K562 (cell line): ENCODE measurements around the gene HIVEP2. TPM values are rescaled to one million over a fixed set of nuclear protein-coding genes. Genes with fewer than 3 reads are reported as not detected.

Experiments
- ATAC-seq: fragments of 200-7000 bp; cut with Tn5 transposase; 3 replicates; pipeline ENCODE4 v1.9.1; 2020; ENCODE audit warnings: moderate library complexity
- BruUV-seq: library from RNA; stranded (reverse); fragments of 400-500 nt; replicated peaks from 2 replicates; lab custom pipeline; 2021; lab: Mats Ljungman, UMichigan
- CTCF ChIA-PET: fragments of 300-600 bp; formaldehyde crosslinking; extraction: SDS; loops from one replicate; lab custom pipeline; 2021; ENCODE audit warnings: low intra/inter-chr PET ratio; lab: Yijun Ruan, JAX
- POLR2A ChIA-PET: fragments of 300-600, 350-650 bp; sonication (Branson Sonifier 250); formaldehyde crosslinking; extraction: SDS; loops from one replicate; lab custom pipeline; 2021; ENCODE audit warnings: antibody characterized with exemption, inconsistent platforms; lab: Yijun Ruan, JAX
- DNase-seq, 4 experiments: peaks; one replicate each; pipeline versions ENCODE4 v3.0.0 to v3.0.0-alpha.2; 2011 to 2018; ENCODE audit warnings: low spot score in 3 of 4, mixed read lengths in 3 of 4; ENCODE audit errors: extremely low read depth in 1 of 4
- FAIRE-seq: peaks from 2 replicates; lab custom pipeline; 2011; peaks lifted over from hg19 to GRCh38; lab: Jason Lieb, UNC
- H2AFZ ChIP-seq: 2 replicates; pipeline ENCODE4 v1.6.0; 2011; ENCODE audit warnings: low read depth, low read length, control low read depth, inconsistent platforms
- H3K27ac ChIP-seq: fragments of 200-600 bp; 3 replicates; pipeline ENCODE4 v1.8.0; 2011; ENCODE audit warnings: low read depth, mild to moderate bottlenecking, control low read depth, inconsistent platforms, low read length, moderate library complexity, mixed read lengths; ENCODE audit errors: extremely low read depth
- H3K27me3 ChIP-seq, 2 experiments: fragments of 300-600 bp in 1 of 2; 2 replicates in 1 of 2; 3 replicates in 1 of 2; pipeline versions ENCODE4 v1.6.0 to v1.8.0; 2011; ENCODE audit warnings: inconsistent platforms in 2 of 2, low read length in 2 of 2, mild to moderate bottlenecking in 1 of 2, mixed read lengths in 1 of 2, moderate library complexity in 1 of 2; ENCODE audit not compliant: control insufficient read depth in 2 of 2, insufficient read depth in 2 of 2
- H3K36me3 ChIP-seq: fragments of 300-600 bp; 3 replicates; pipeline ENCODE4 v1.8.0; 2011; ENCODE audit warnings: mild to moderate bottlenecking, low read length, inconsistent platforms; ENCODE audit not compliant: control insufficient read depth, insufficient read depth
- H3K4me1 ChIP-seq, 2 experiments: fragments of 200-600 bp in 1 of 2; replicated peaks in 1 of 2; 2 replicates in 1 of 2; 3 replicates in 1 of 2; pipeline versions ENCODE4 v1.5.1 to v1.8.0; 2011; ENCODE audit warnings: inconsistent platforms in 2 of 2, low read length in 2 of 2, mild to moderate bottlenecking in 1 of 2, mixed read lengths in 1 of 2, moderate library complexity in 1 of 2; ENCODE audit not compliant: control insufficient read depth in 2 of 2, insufficient read depth in 2 of 2
- H3K4me2 ChIP-seq: 2 replicates; pipeline ENCODE4 v1.6.1; 2011; ENCODE audit warnings: low read length, control low read depth, inconsistent platforms, mixed read lengths; ENCODE audit not compliant: insufficient read depth
- H3K4me3 ChIP-seq: fragments of 200-600 bp; sonication (generic), shearing (Covaris generic); 2 replicates; pipeline ENCODE4 v1.5.1; 2016; ENCODE audit warnings: control low read depth, inconsistent platforms
- H3K79me2 ChIP-seq: fragments of 200-600 bp; 3 replicates; pipeline ENCODE4 v1.8.0; 2011; ENCODE audit warnings: low read length, inconsistent platforms; ENCODE audit not compliant: control insufficient read depth, insufficient read depth
- H3K9ac ChIP-seq, 2 experiments: 2 replicates each; pipeline versions ENCODE4 v1.6.0 to v1.6.1; 2011; ENCODE audit warnings: low read depth in 2 of 2, low read length in 2 of 2, control low read depth in 1 of 2, inconsistent platforms in 1 of 2, mild to moderate bottlenecking in 1 of 2, mixed read lengths in 1 of 2; ENCODE audit not compliant: insufficient read depth in 1 of 2
- H3K9me1 ChIP-seq: one replicate; pipeline ENCODE4 v1.6.0; 2011; ENCODE audit warnings: inconsistent platforms, mild to moderate bottlenecking, low read length, moderate library complexity; ENCODE audit not compliant: control insufficient read depth, insufficient read depth
- H3K9me3 ChIP-seq: replicated peaks from 2 replicates; pipeline ENCODE4 v1.5.1; 2011; ENCODE audit warnings: low read depth, low read length, inconsistent platforms; ENCODE audit not compliant: control insufficient read depth, insufficient read depth
- H4K20me1 ChIP-seq: replicated peaks from 2 replicates; pipeline ENCODE4 v1.6.1; 2011; ENCODE audit warnings: low read length, inconsistent platforms, mixed read lengths; ENCODE audit not compliant: control insufficient read depth, insufficient read depth
- CBFA2T2 ChIP-seq: fragments of 450-650 bp; conservative IDR thresholded peaks from 2 replicates; pipeline ENCODE4 v1.6.1; 2017; ENCODE audit warnings: mild to moderate bottlenecking
- CEBPG ChIP-seq, 3 experiments: fragments of 200-800 bp in 1 of 3; sonication (Bioruptor generic) in 1 of 3; sonication (generic) in 1 of 3; formaldehyde crosslinking in 1 of 3; IDR thresholded peaks in 2 of 3; conservative IDR thresholded peaks in 1 of 3; 2 replicates each; pipeline versions ENCODE4 v1.6.1 to v1.8.0; 2016 to 2022; ENCODE audit warnings: missing compliant biosample characterization in 2 of 3, missing genetic modification characterization in 2 of 3, mild to moderate bottlenecking in 1 of 3, missing genetic modification reagents in 1 of 3
- ID3 ChIP-seq, 2 experiments: fragments of 250-450 bp in 1 of 2; fragments of 450-650 bp in 1 of 2; sonication (Bioruptor Pico) in 1 of 2; IDR thresholded peaks; 2 replicates each; pipeline versions ENCODE4 v1.6.1 to v1.8.0; 2016 to 2021; ENCODE audit warnings: mild to moderate bottlenecking in 2 of 2, moderate library complexity in 2 of 2, missing compliant biosample characterization in 1 of 2, missing genetic modification characterization in 1 of 2
- KLF16 ChIP-seq: IDR thresholded peaks from 2 replicates; pipeline ENCODE4 v1.6.1; 2016; ENCODE audit warnings: antibody characterized with exemption
- NFIC ChIP-seq: fragments of 450-650 bp; IDR thresholded peaks from 2 replicates; pipeline ENCODE4 v1.6.1; 2017; ENCODE audit warnings: mild to moderate bottlenecking, inconsistent platforms
- NRF1 ChIP-seq, 2 experiments: fragments of 450-650 bp; IDR thresholded peaks in 1 of 2; conservative IDR thresholded peaks in 1 of 2; 2 replicates each; pipeline ENCODE4 v1.6.1; 2014; ENCODE audit warnings: mild to moderate bottlenecking in 2 of 2
- SPI1 ChIP-seq: IDR thresholded peaks from 2 replicates; pipeline ENCODE4 v1.6.1; 2011; ENCODE audit warnings: low read depth, low read length, control low read depth, borderline replicate concordance
- TAL1 ChIP-seq: fragments of 450-650 bp; IDR thresholded peaks from 2 replicates; pipeline ENCODE4 v1.6.1; 2016; ENCODE audit warnings: mild to moderate bottlenecking
- TRIM25 ChIP-seq: fragments of 450-650 bp; IDR thresholded peaks from 2 replicates; pipeline ENCODE4 v1.7.0; 2016; ENCODE audit warnings: borderline replicate concordance
- ZNF282 ChIP-seq: sonication (generic); formaldehyde crosslinking; IDR thresholded peaks from 2 replicates; pipeline ENCODE4 v1.8.1; 2023; ENCODE audit warnings: missing genetic modification reagents
- ZNF384 ChIP-seq: IDR thresholded peaks from 2 replicates; pipeline ENCODE4 v1.6.1; 2012; ENCODE audit warnings: low read depth, low read length, improper control_type of control experiment
- ZNF592 ChIP-seq: fragments of 450-650 bp; IDR thresholded peaks from 2 replicates; pipeline ENCODE4 v1.6.1; 2017; ENCODE audit warnings: antibody characterized with exemption, mild to moderate bottlenecking
- WGBS: fragments of 100-300 bp; shearing (Covaris generic); methylation state at CpG from one replicate; pipeline ENCODE4 v1.1.6; 2016; ENCODE audit warnings: low coverage, mixed read lengths; ENCODE audit not compliant: insufficient coverage; ENCODE audit errors: missing lambda C conversion rate; 5-methylcytosine and 5-hydroxymethylcytosine counted together
- in situ Hi-C: fragments of 300-500 bp; cut with MboI; formaldehyde crosslinking; loops from 4 replicates; pipeline ENCODE4 v1.15.0; 2018; ENCODE audit warnings: inconsistent platforms, mixed read lengths
- intact Hi-C: fragments of 100-400 bp; cut with micrococcal nuclease; formaldehyde crosslinking; loops from 2 replicates; pipeline ENCODE4 v1.14.2; 2022
- polyA plus RNA-seq, 8 experiments: library from polyadenylated mRNA; depleted of rRNA in 4 of 8; stranded (reverse) in 5 of 8; unstranded in 3 of 8; fragments of >200 nt; fragmentation: Nextera tagmentation in 2 of 8; fragmentation: Illumina TruSeq in 1 of 8; extraction: Ambion mirVana in 2 of 8; extraction: Trizol in 1 of 8; gene quantifications; 2 replicates each; pipeline versions ENCODE4 v1.2.1 to v1.2.3, GENCODE V29; 2011 to 2014; ENCODE audit warnings: inconsistent platforms in 1 of 8, missing spikeins in 1 of 8
- total RNA-seq, 7 experiments: library from RNA; depleted of rRNA in 6 of 7; stranded (reverse); fragments of >200 nt in 6 of 7; fragmentation: Illumina TruSeq in 2 of 7; extraction: Trizol in 2 of 7; gene quantifications; 2 replicates each; pipeline versions ENCODE4 v1.2.1 to v1.2.3, GENCODE V29; 2011 to 2021; ENCODE audit warnings: low replicate concordance in 1 of 7

Gene HIVEP2
- total and polyA plus RNA-seq, 9 of the 15 experiments (the other 6 are each of a cell fraction or from before 2014, with no cell fraction given), result under 0.01 to 1.2 (median 0.31) TPM

GRCh38 chr6:142728910-142729481 is 216.0 kb downstream of the HIVEP2 start (continued):
- TF ChIP-seq TRIM25, result no peak
- peak; percentile 67; the same call in 1 of the 2 replicates for TF ChIP-seq KLF16
- peak; percentile 69 for TF ChIP-seq CBFA2T2
- TF ChIP-seq ID3 (CRISPR knock-in tag; IDR thresholded peaks at IDR 0.05), result no peak
- peak; percentile 33; the same call in 1 of the 2 replicates for TF ChIP-seq ID3 (tag; IDR thresholded peaks at IDR 0.05)
- peak; percentile 84 for TF ChIP-seq TAL1
- 0 out of 4 replicates have a peak, but pooled peaks of 1 of the 2 experiments have one; percentile 10 for TF ChIP-seq NRF1 (conservative IDR thresholded peaks at IDR 0.05 in 1 of 2, IDR thresholded peaks at IDR 0.05 in 1 of 2)
- TF ChIP-seq SPI1, result peak; percentile 36; the same call in 1 of the 2 replicates

- WGBS, result 0% methylated on average over 2 of the region's 2 CpGs
- CTCF ChIA-PET, result no interaction called here
- POLR2A ChIA-PET, result no interaction called here
- H3K4me2 ChIP-seq, result no peak overlapping the region
- FAIRE-seq (no peak), DNase-seq (peak in 1 of 4 experiments; percentile 14), ATAC-seq (no peak)
- H2AFZ ChIP-seq, result no peak overlapping the region
- no peak overlapping the region for H3K27ac ChIP-seq
- H3K9me1 ChIP-seq, result no peaks in the 10 kb centered on the region
- peak; percentile 45; the same call in 1 of the 2 replicates for TF ChIP-seq NFIC
- no peak for TF ChIP-seq ZNF384
- TF ChIP-seq ZNF282, result no peak
- TF ChIP-seq ZNF592, result no peak
- TF ChIP-seq CEBPG (CRISPR knock-in tag; IDR thresholded peaks at IDR 0.05), result no peak
- TF ChIP-seq CEBPG (tag; conservative IDR thresholded peaks at IDR 0.05 in 1 of 2, IDR thresholded peaks at IDR 0.05 in 1 of 2), result 0 out of 4 replicates have a peak, but pooled peaks of 1 of the 2 experiments have one; percentile 12
- H3K4me1 ChIP-seq, result no peaks in the 10 kb centered on the region
- H3K36me3 ChIP-seq, result no peaks in the 10 kb centered on the region
- no peak overlapping the region for H3K4me3 ChIP-seq
- intact Hi-C loops, result no loop called here
- H3K79me2 ChIP-seq, result no peaks in the 10 kb centered on the region
- H3K9ac ChIP-seq, result no peak overlapping the region
- no peaks in the 10 kb centered on the region for H4K20me1 ChIP-seq
- no TSS peak for BruUV-seq
- 0 out of 5 replicates have a peak, but pooled peaks cover 0 to 4% of the 10 kb centered on the region in 2 experiments for H3K27me3 ChIP-seq
- H3K9me3 ChIP-seq, result no peaks in the 10 kb centered on the region
- in situ Hi-C loops, result no loop called here
Observed at GRCh38 chr6:142728364-142728763, 216.6 kb downstream of the HIVEP2 start.
